K562 (cell line): Measurements from ENCODE around the gene DMXL1. TPM values are rescaled to one million over a fixed set of nuclear protein-coding genes. Genes with fewer than 3 reads are reported as not detected.

Experiments
- ATAC-seq: fragments of 200-7000 bp; cut with Tn5 transposase; 3 replicates; pipeline ENCODE4 v1.9.1; 2020; ENCODE audit warnings: moderate library complexity
- BruUV-seq: library from RNA; stranded (reverse); fragments of 400-500 nt; replicated peaks from 2 replicates; lab custom pipeline; 2021; lab: Mats Ljungman, UMichigan
- CTCF ChIA-PET: fragments of 300-600 bp; formaldehyde crosslinking; extraction: SDS; loops from one replicate; lab custom pipeline; 2021; ENCODE audit warnings: low intra/inter-chr PET ratio; lab: Yijun Ruan, JAX
- POLR2A ChIA-PET: fragments of 300-600, 350-650 bp; sonication (Branson Sonifier 250); formaldehyde crosslinking; extraction: SDS; loops from one replicate; lab custom pipeline; 2021; ENCODE audit warnings: antibody characterized with exemption, inconsistent platforms; lab: Yijun Ruan, JAX
- DNase-seq, 4 experiments: peaks; one replicate each; pipeline versions ENCODE4 v3.0.0 to v3.0.0-alpha.2; 2011 to 2018; ENCODE audit warnings: low spot score in 3 of 4, mixed read lengths in 3 of 4; ENCODE audit errors: extremely low read depth in 1 of 4
- FAIRE-seq: peaks from 2 replicates; lab custom pipeline; 2011; peaks lifted over from hg19 to GRCh38; lab: Jason Lieb, UNC
- H2AFZ ChIP-seq: 2 replicates; pipeline ENCODE4 v1.6.0; 2011; ENCODE audit warnings: low read depth, low read length, control low read depth, inconsistent platforms
- H3K27ac ChIP-seq: fragments of 200-600 bp; 3 replicates; pipeline ENCODE4 v1.8.0; 2011; ENCODE audit warnings: low read depth, mild to moderate bottlenecking, control low read depth, inconsistent platforms, low read length, moderate library complexity, mixed read lengths; ENCODE audit errors: extremely low read depth
- H3K27me3 ChIP-seq, 2 experiments: fragments of 300-600 bp in 1 of 2; 2 replicates in 1 of 2; 3 replicates in 1 of 2; pipeline versions ENCODE4 v1.6.0 to v1.8.0; 2011; ENCODE audit warnings: inconsistent platforms in 2 of 2, low read length in 2 of 2, mild to moderate bottlenecking in 1 of 2, mixed read lengths in 1 of 2, moderate library complexity in 1 of 2; ENCODE audit not compliant: control insufficient read depth in 2 of 2, insufficient read depth in 2 of 2
- H3K36me3 ChIP-seq: fragments of 300-600 bp; 3 replicates; pipeline ENCODE4 v1.8.0; 2011; ENCODE audit warnings: mild to moderate bottlenecking, low read length, inconsistent platforms; ENCODE audit not compliant: control insufficient read depth, insufficient read depth
- H3K4me1 ChIP-seq, 2 experiments: fragments of 200-600 bp in 1 of 2; replicated peaks in 1 of 2; 2 replicates in 1 of 2; 3 replicates in 1 of 2; pipeline versions ENCODE4 v1.5.1 to v1.8.0; 2011; ENCODE audit warnings: inconsistent platforms in 2 of 2, low read length in 2 of 2, mild to moderate bottlenecking in 1 of 2, mixed read lengths in 1 of 2, moderate library complexity in 1 of 2; ENCODE audit not compliant: control insufficient read depth in 2 of 2, insufficient read depth in 2 of 2
- H3K4me2 ChIP-seq: 2 replicates; pipeline ENCODE4 v1.6.1; 2011; ENCODE audit warnings: low read length, control low read depth, inconsistent platforms, mixed read lengths; ENCODE audit not compliant: insufficient read depth
- H3K4me3 ChIP-seq: fragments of 200-600 bp; sonication (generic), shearing (Covaris generic); 2 replicates; pipeline ENCODE4 v1.5.1; 2016; ENCODE audit warnings: control low read depth, inconsistent platforms
- H3K79me2 ChIP-seq: fragments of 200-600 bp; 3 replicates; pipeline ENCODE4 v1.8.0; 2011; ENCODE audit warnings: low read length, inconsistent platforms; ENCODE audit not compliant: control insufficient read depth, insufficient read depth
- H3K9ac ChIP-seq, 2 experiments: 2 replicates each; pipeline versions ENCODE4 v1.6.0 to v1.6.1; 2011; ENCODE audit warnings: low read depth in 2 of 2, low read length in 2 of 2, control low read depth in 1 of 2, inconsistent platforms in 1 of 2, mild to moderate bottlenecking in 1 of 2, mixed read lengths in 1 of 2; ENCODE audit not compliant: insufficient read depth in 1 of 2
- H3K9me1 ChIP-seq: one replicate; pipeline ENCODE4 v1.6.0; 2011; ENCODE audit warnings: inconsistent platforms, mild to moderate bottlenecking, low read length, moderate library complexity; ENCODE audit not compliant: control insufficient read depth, insufficient read depth
- H3K9me3 ChIP-seq: replicated peaks from 2 replicates; pipeline ENCODE4 v1.5.1; 2011; ENCODE audit warnings: low read depth, low read length, inconsistent platforms; ENCODE audit not compliant: control insufficient read depth, insufficient read depth
- H4K20me1 ChIP-seq: replicated peaks from 2 replicates; pipeline ENCODE4 v1.6.1; 2011; ENCODE audit warnings: low read length, inconsistent platforms, mixed read lengths; ENCODE audit not compliant: control insufficient read depth, insufficient read depth
- CHCHD3 ChIP-seq: fragments of 250-450 bp; sonication (Bioruptor Pico); IDR thresholded peaks from 2 replicates; pipeline ENCODE4 v2.1.2; 2022; ENCODE audit warnings: mild to moderate bottlenecking
- CTCFL ChIP-seq: IDR thresholded peaks from 2 replicates; pipeline ENCODE4 v1.6.1; 2011; ENCODE audit warnings: borderline replicate concordance, low read depth, mild to moderate bottlenecking, moderate library complexity, low read length; ENCODE audit not compliant: insufficient read depth, poor library complexity, severe bottlenecking
- ELF2 ChIP-seq: fragments of 250-450 bp; sonication (Bioruptor Pico); IDR thresholded peaks from 2 replicates; pipeline ENCODE4 v1.5.0; 2021; ENCODE audit warnings: mild to moderate bottlenecking
- GATAD2A ChIP-seq: fragments of 450-650 bp; IDR thresholded peaks from 2 replicates; pipeline ENCODE4 v1.6.1; 2017
- GTF2F1 ChIP-seq: IDR thresholded peaks from 2 replicates; pipeline ENCODE4 v1.6.1; 2011; ENCODE audit warnings: low read depth, low read length, improper control_type of control experiment
- HEY1 ChIP-seq: fragments of 250-450 bp; sonication (Bioruptor Pico); IDR thresholded peaks from 2 replicates; pipeline ENCODE4 v1.5.0; 2020; ENCODE audit warnings: mild to moderate bottlenecking, moderate library complexity, borderline replicate concordance
- HMGXB4 ChIP-seq: sonication (generic); formaldehyde crosslinking; IDR thresholded peaks from 2 replicates; pipeline ENCODE4 v1.8.1; 2023; ENCODE audit warnings: mild to moderate bottlenecking, missing genetic modification reagents
- IRF9 ChIP-seq: fragments of 450-650 bp; IDR thresholded peaks from 2 replicates; pipeline ENCODE4 v1.6.1; 2016; ENCODE audit warnings: missing biosample characterization, missing genetic modification characterization
- MAFF ChIP-seq: IDR thresholded peaks from 2 replicates; pipeline ENCODE4 v1.6.1; 2012; ENCODE audit warnings: low read length, improper control_type of control experiment
- MAFG ChIP-seq: fragments of 450-650 bp; conservative IDR thresholded peaks from 2 replicates; pipeline ENCODE4 v1.6.1; 2016; ENCODE audit warnings: missing genetic modification characterization, missing compliant biosample characterization
- MBD2 ChIP-seq: sonication (generic); IDR thresholded peaks from 2 replicates; pipeline ENCODE4 v1.6.1; 2016; ENCODE audit warnings: low read depth, borderline replicate concordance
- MCM5 ChIP-seq: fragments of 450-650 bp; IDR thresholded peaks from 2 replicates; pipeline ENCODE4 v1.6.1; 2016; ENCODE audit warnings: low read depth
- MCM7 ChIP-seq, 2 experiments: fragments of 450-650 bp; IDR thresholded peaks; 2 replicates each; pipeline ENCODE4 v1.6.1; 2016 to 2018
- PHF20 ChIP-seq: fragments of 450-650 bp; IDR thresholded peaks from 2 replicates; pipeline ENCODE4 v1.6.1; 2018; ENCODE audit not compliant: partially characterized antibody
- RBM22 ChIP-seq: fragments of 200-400 bp; formaldehyde crosslinking; IDR thresholded peaks from 2 replicates; pipeline ENCODE4 v1.6.1; 2018; ENCODE audit warnings: low read length, low read depth; ENCODE audit not compliant: poor library complexity, severe bottlenecking
- SETDB1 ChIP-seq: IDR thresholded peaks from one replicate; pipeline ENCODE4 v1.6.1; 2012; ENCODE audit warnings: low read length, control low read depth, inconsistent platforms
- SOX6 ChIP-seq: fragments of 450-650 bp; IDR thresholded peaks from 2 replicates; pipeline ENCODE4 v1.6.1; 2014; ENCODE audit warnings: mild to moderate bottlenecking
- ZFPM2 ChIP-seq: fragments of 250-450 bp; sonication (Bioruptor Pico); IDR thresholded peaks from 2 replicates; pipeline ENCODE4 v1.5.1; 2022; ENCODE audit warnings: mild to moderate bottlenecking
- WGBS: fragments of 100-300 bp; shearing (Covaris generic); methylation state at CpG from one replicate; pipeline ENCODE4 v1.1.6; 2016; ENCODE audit warnings: low coverage, mixed read lengths; ENCODE audit not compliant: insufficient coverage; ENCODE audit errors: missing lambda C conversion rate; 5-methylcytosine and 5-hydroxymethylcytosine counted together
- in situ Hi-C: fragments of 300-500 bp; cut with MboI; formaldehyde crosslinking; loops from 4 replicates; pipeline ENCODE4 v1.15.0; 2018; ENCODE audit warnings: inconsistent platforms, mixed read lengths
- intact Hi-C: fragments of 100-400 bp; cut with micrococcal nuclease; formaldehyde crosslinking; loops from 2 replicates; pipeline ENCODE4 v1.14.2; 2022
- polyA plus RNA-seq, 8 experiments: library from polyadenylated mRNA; depleted of rRNA in 4 of 8; stranded (reverse) in 5 of 8; unstranded in 3 of 8; fragments of >200 nt; fragmentation: Nextera tagmentation in 2 of 8; fragmentation: Illumina TruSeq in 1 of 8; extraction: Ambion mirVana in 2 of 8; extraction: Trizol in 1 of 8; gene quantifications; 2 replicates each; pipeline versions ENCODE4 v1.2.1 to v1.2.3, GENCODE V29; 2011 to 2014; ENCODE audit warnings: inconsistent platforms in 1 of 8, missing spikeins in 1 of 8
- total RNA-seq, 7 experiments: library from RNA; depleted of rRNA in 6 of 7; stranded (reverse); fragments of >200 nt in 6 of 7; fragmentation: Illumina TruSeq in 2 of 7; extraction: Trizol in 2 of 7; gene quantifications; 2 replicates each; pipeline versions ENCODE4 v1.2.1 to v1.2.3, GENCODE V29; 2011 to 2021; ENCODE audit warnings: low replicate concordance in 1 of 7

The DMXL1 gene
- total and polyA plus RNA-seq, 9 of the 15 experiments (the other 6 are each of a cell fraction or from before 2014, with no cell fraction given): 8.3 to 40.3 (median 30.6) TPM

- no peak overlapping the region for H3K4me2 ChIP-seq
- no TSS peak for BruUV-seq
- H3K4me1 ChIP-seq: no peaks in the 10 kb centered on the region
- intact Hi-C loops (no loop called here), in situ Hi-C loops (no loop called here)
- H3K9me3 ChIP-seq: no peaks in the 10 kb centered on the region
- CTCF ChIA-PET: no interaction called here
- 82% methylated on average over 1 of the region's 1 CpG for WGBS
- no peaks in the 10 kb centered on the region for H4K20me1 ChIP-seq
- DNase-seq (no peak), ATAC-seq (no peak), FAIRE-seq (no peak)
- no peak overlapping the region for H3K27ac ChIP-seq
- no peaks in the 10 kb centered on the region for H3K9me1 ChIP-seq
- H2AFZ ChIP-seq: no peak overlapping the region
- TF ChIP-seq GTF2F1 (no peak), SETDB1 (no peak), HEY1 (no peak), CTCFL (no peak), MCM5 (no peak), ELF2 (no peak), MBD2 (no peak), MCM7 (IDR thresholded peaks at IDR 0.05) (no peak), GATAD2A (no peak), MAFG (tag) (no peak), HMGXB4 (no peak), PHF20 (no peak), RBM22 (no peak), IRF9 (tag) (no peak), MAFF (no peak), SOX6 (no peak), ZFPM2 (CRISPR knock-in tag) (no peak), CHCHD3 (CRISPR knock-in tag) (no peak)
- no peaks in the 10 kb centered on the region for H3K27me3 ChIP-seq
- peaks cover 27% of the 10 kb centered on the region; the same call in 2 of the 3 replicates for H3K36me3 ChIP-seq
- H3K4me3 ChIP-seq: no peak overlapping the region
- POLR2A ChIA-PET: interaction anchor here (1.4 kb wide), 1 partner anchor 11 kb away, joined by 6 read pairs; no protein-coding TSS in a partner anchor
- H3K9ac ChIP-seq: no peak overlapping the region
- H3K79me2 ChIP-seq: no peaks in the 10 kb centered on the region
These were observed 149.8 kb downstream of the DMXL1 start for GRCh38 chr5:119220576-119221197.
